GM12878 (cell line): ENCODE results near the gene NTMT2. TPM values are rescaled to one million over a fixed set of nuclear protein-coding genes. Genes with fewer than 3 reads are reported as not detected.

Source experiments
- ATAC-seq: fragments of 200-7000 bp; cut with Tn5 transposase; 3 replicates; pipeline ENCODE4 v1.9.1; 2020; ENCODE audit warnings: mild to moderate bottlenecking, moderate library complexity
- BruUV-seq: library from RNA; stranded (reverse); fragments of 400-500 nt; replicated peaks from 2 replicates; lab custom pipeline; 2021; lab: Mats Ljungman, UMichigan
- CTCF ChIA-PET: fragments of 300-600 bp; sonication (Branson Sonifier 250); formaldehyde crosslinking; extraction: SDS; loops from one replicate; lab custom pipeline; 2021; ENCODE audit warnings: inconsistent platforms; lab: Yijun Ruan, JAX
- POLR2A ChIA-PET: fragments of 350-600 bp; formaldehyde crosslinking; extraction: SDS; loops from one replicate; lab custom pipeline; 2021; ENCODE audit warnings: inconsistent platforms; lab: Charles Lee
- RAD21 ChIA-PET: fragments of 300-600 bp; sonication (Branson Sonifier 250); formaldehyde crosslinking; loops from one replicate; lab custom pipeline; 2023; ENCODE audit warnings: antibody characterized with exemption; ENCODE audit not compliant: unreplicated experiment; lab: Charles Lee
- SMC1A ChIA-PET: fragments of 300-600 bp; sonication (Branson Sonifier 250); formaldehyde crosslinking; loops from one replicate; lab custom pipeline; 2023; ENCODE audit not compliant: unreplicated experiment, uncharacterized antibody; lab: Charles Lee
- DNase-seq: peaks from one replicate; pipeline ENCODE4 v3.0.0-alpha.2; 2011; ENCODE audit warnings: low read depth, low spot score
- FAIRE-seq: peaks from 3 replicates; lab custom pipeline; 2011; peaks lifted over from hg19 to GRCh38; lab: Jason Lieb, UNC
- H2AFZ ChIP-seq: 2 replicates; pipeline ENCODE4 v1.6.0; 2011; ENCODE audit warnings: low read depth, low read length, control low read depth; ENCODE audit not compliant: control insufficient read depth
- H3K27ac ChIP-seq: 2 replicates; pipeline ENCODE4 v1.5.1; 2011; ENCODE audit warnings: control low read depth; ENCODE audit not compliant: control insufficient read depth, insufficient read depth
- H3K27me3 ChIP-seq, 2 experiments: replicated peaks in 1 of 2; 2 replicates each; pipeline versions ENCODE4 v1.6.0 to v1.6.1; 2011; ENCODE audit warnings: low read length in 1 of 2; ENCODE audit not compliant: control insufficient read depth in 2 of 2, insufficient read depth in 2 of 2
- H3K36me3 ChIP-seq, 2 experiments: 2 replicates each; pipeline ENCODE4 v1.5.1; 2011; ENCODE audit warnings: low read length in 1 of 2; ENCODE audit not compliant: control insufficient read depth in 2 of 2, insufficient read depth in 2 of 2
- H3K4me1 ChIP-seq: 2 replicates; pipeline ENCODE4 v1.6.1; 2011; ENCODE audit warnings: mild to moderate bottlenecking, low read length, moderate library complexity, mixed read lengths; ENCODE audit not compliant: control insufficient read depth, insufficient read depth
- H3K4me2 ChIP-seq: 2 replicates; pipeline ENCODE4 v1.6.0; 2011; ENCODE audit warnings: control low read depth; ENCODE audit not compliant: control insufficient read depth, insufficient read depth
- H3K4me3 ChIP-seq: fragments of 200-600 bp; sonication (generic); 2 replicates; pipeline ENCODE4 v1.5.1; 2016
- H3K79me2 ChIP-seq: 2 replicates; pipeline ENCODE4 v1.6.0; 2011; ENCODE audit warnings: low read length; ENCODE audit not compliant: control insufficient read depth, insufficient read depth
- H3K9ac ChIP-seq: 2 replicates; pipeline ENCODE4 v1.8.0; 2011; ENCODE audit warnings: low read length, control low read depth, mixed read lengths; ENCODE audit not compliant: control insufficient read depth, insufficient read depth
- H3K9me3 ChIP-seq: replicated peaks from 3 replicates; pipeline ENCODE4 v1.5.1; 2011; ENCODE audit warnings: mild to moderate bottlenecking, low read length; ENCODE audit not compliant: control insufficient read depth, insufficient read depth
- H4K20me1 ChIP-seq: 2 replicates; pipeline ENCODE4 v1.6.0; 2011; ENCODE audit not compliant: control insufficient read depth, insufficient read depth
- BCL11A ChIP-seq: IDR thresholded peaks from 2 replicates; pipeline ENCODE4 v1.6.1; 2011; ENCODE audit warnings: low read depth, low read length
- CHD2 ChIP-seq: IDR thresholded peaks from 2 replicates; pipeline ENCODE4 v1.6.1; 2011; ENCODE audit warnings: low read depth, low read length, improper control_type of control experiment, borderline replicate concordance
- CTCF ChIP-seq, 3 experiments: IDR thresholded peaks in 2 of 3; conservative IDR thresholded peaks in 1 of 3; 2 replicates each; pipeline ENCODE4 v1.5.1; 2011; ENCODE audit warnings: low read depth in 3 of 3, low read length in 3 of 3, mild to moderate bottlenecking in 3 of 3, control low read depth in 2 of 3, moderate library complexity in 2 of 3, inconsistent platforms in 1 of 3, mixed read lengths in 1 of 3; ENCODE audit not compliant: control insufficient read depth in 2 of 3, insufficient read depth in 1 of 3; ENCODE audit errors: extremely low read depth in 1 of 3
- FOXM1 ChIP-seq: IDR thresholded peaks from 2 replicates; pipeline ENCODE4 v1.6.1; 2012; ENCODE audit warnings: low read depth, mild to moderate bottlenecking, inconsistent platforms, low read length, moderate library complexity
- HDAC6 ChIP-seq: fragments of 200-600 bp; sonication (generic); IDR thresholded peaks from one replicate; pipeline ENCODE4 v1.8.0; 2017; ENCODE audit warnings: antibody characterized with exemption; ENCODE audit not compliant: unreplicated experiment
- LARP7 ChIP-seq: fragments of 450-650 bp; IDR thresholded peaks from 2 replicates; pipeline ENCODE4 v1.6.1; 2017; ENCODE audit warnings: mild to moderate bottlenecking
- PRDM15 ChIP-seq: fragments of 450-650 bp; formaldehyde crosslinking; IDR thresholded peaks from 2 replicates; pipeline ENCODE4 v1.4.0; 2020; ENCODE audit warnings: mild to moderate bottlenecking, moderate library complexity
- RELA ChIP-seq: fragments of 450-650 bp; IDR thresholded peaks from 2 replicates; pipeline ENCODE4 v1.8.0; 2014; ENCODE audit warnings: borderline replicate concordance; ENCODE audit not compliant: partially characterized antibody
- REST ChIP-seq: IDR thresholded peaks from 2 replicates; pipeline ENCODE4 v1.6.1; 2012; ENCODE audit warnings: mild to moderate bottlenecking, low read depth, low read length
- TBL1XR1 ChIP-seq: IDR thresholded peaks from 2 replicates; pipeline ENCODE4 v1.6.1; 2012; ENCODE audit warnings: low read depth, low read length, improper control_type of control experiment
- ZBTB4 ChIP-seq: fragments of 450-650 bp; formaldehyde crosslinking; IDR thresholded peaks from 2 replicates; pipeline ENCODE4 v1.4.0; 2022; ENCODE audit warnings: mild to moderate bottlenecking, moderate library complexity
- WGBS: methylation state at CpG from one replicate; pipeline ENCODE4 v1.1.6; 2016; ENCODE audit warnings: low lambda C conversion rate; ENCODE audit not compliant: insufficient replicate concordance, insufficient coverage; ENCODE audit errors: missing lambda C conversion rate; 5-methylcytosine and 5-hydroxymethylcytosine counted together
- in situ Hi-C: fragments of 300-500 bp; cut with MboI; formaldehyde crosslinking; loops from 9 replicates; pipeline ENCODE4 v1.14.3; 2018; ENCODE audit warnings: mixed read lengths
- intact Hi-C: fragments of 100-400 bp; cut with micrococcal nuclease; formaldehyde crosslinking; loops from one replicate; pipeline ENCODE4 v1.14.2; 2022; ENCODE audit not compliant: unreplicated experiment
- polyA plus RNA-seq, 11 experiments: library from polyadenylated mRNA; depleted of rRNA in 4 of 11; unstranded in 6 of 11; stranded (reverse) in 5 of 11; fragments of >200 nt; fragmentation: Nextera tagmentation in 4 of 11; fragmentation: Illumina TruSeq in 1 of 11; extraction: Ambion mirVana in 4 of 11; extraction: Trizol in 1 of 11; gene quantifications; 1 replicate in 1 of 11; 2 replicates in 10 of 11; pipeline versions ENCODE4 v1.2.1 to v1.2.3, GENCODE V29; 2011 to 2016; ENCODE audit warnings: inconsistent platforms in 2 of 11, missing spikeins in 2 of 11, low read depth in 1 of 11
- total RNA-seq, 4 experiments: library from RNA; depleted of rRNA in 3 of 4; stranded (reverse); fragments of >200 nt in 3 of 4; fragmentation: Illumina TruSeq in 1 of 4; extraction: Trizol in 1 of 4; gene quantifications; 2 replicates each; pipeline versions ENCODE4 v1.2.1 to v1.2.3, GENCODE V29; 2013 to 2021

Gene NTMT2
- total and polyA plus RNA-seq, 10 of the 15 experiments (the other 5 are each of a cell fraction or from before 2014, with no cell fraction given), result not detected

- Histone ChIP-seq H3K79me2 (no peaks in the 10 kb centered on the region), H4K20me1 (no peaks in the 10 kb centered on the region), H3K27ac (no peak overlapping the region), H3K4me1 (no peaks in the 10 kb centered on the region), H2AFZ (no peak overlapping the region), H3K27me3 (no peaks in the 10 kb centered on the region), H3K36me3 (no peaks in the 10 kb centered on the region), H3K9me3 (no peaks in the 10 kb centered on the region; the same call in 2 of the 3 replicates), H3K9ac (no peak overlapping the region), H3K4me2 (no peak overlapping the region), H3K4me3 (no peak overlapping the region)
- ChIA-PET CTCF (interaction anchor here (1.4 kb wide), 1 partner anchor 20 kb away, joined by 3 read pairs; no protein-coding TSS in a partner anchor), POLR2A (no interaction called here), RAD21 (interaction anchor here (0.8 kb wide), 1 partner anchor 19 kb away, joined by 3 read pairs; no protein-coding TSS in a partner anchor), SMC1A (interaction anchor here (0.9 to 1.6 kb wide), 4 partner anchors 9 to 15 kb away, joined by 3 to 6 read pairs (median 4); no protein-coding TSS in a partner anchor)
- WGBS, result 28% methylated on average over 3 of the region's 3 CpGs
- TF ChIP-seq PRDM15 (CRISPR knock-in tag), result no peak
- no peak for TF ChIP-seq LARP7
- no peak for TF ChIP-seq BCL11A
- no peak for TF ChIP-seq TBL1XR1
- no peak for TF ChIP-seq ZBTB4 (CRISPR knock-in tag)
- TF ChIP-seq CTCF (IDR thresholded peaks at IDR 0.05 in 2 of 3, conservative IDR thresholded peaks at IDR 0.05 in 1 of 3; ENCODE audit: control insufficient read depth in 2 of 3, extremely low read depth in 1 of 3, insufficient read depth in 1 of 3, low read depth in 3 of 3, low read length in 3 of 3), result no peak
- TF ChIP-seq FOXM1, result no peak
- TF ChIP-seq REST, result no peak
- no peak for TF ChIP-seq RELA
- TF ChIP-seq CHD2, result no peak
- TF ChIP-seq HDAC6, result no peak
- in situ Hi-C loops, result no loop called here
- intact Hi-C loops, result no loop called here
- FAIRE-seq (no peak), DNase-seq (no peak), ATAC-seq (no peak)
- no TSS peak for BruUV-seq
Observed at GRCh38 chr1:170149241-170149640, 3.5 kb downstream of the NTMT2 start.
